Stimulated activated CD8-positive, alpha-beta memory T cell treated with anti-CD3 and anti-CD28 coated beads, Interleukin-12 subunit alpha, Interleukin-12 subunit beta, amount 100 ng/mL, for 4 hours (primary cell): Measurements from ENCODE around the gene CCL4.
"Not testable (repeated sequence)": the region's sequence is repeated elsewhere in the genome, so short reads cannot be mapped to it uniquely, and the experiment has no call there.

Experiments used
- DNase-seq: peaks from one replicate; pipeline ENCODE4 v3.0.0-alpha.2; 2020; ENCODE audit warnings: low read depth

CCL4 gene

GRCh38 chr17:36103401-36103975 is at the start of gene CCL4:
Gene CCL4, plus strand, starts transcription at chr17:36103827. Its CDS starts 79 bp downstream, at chr17:36103906.
- DNase-seq = peak; percentile 42

GRCh38 chr17:36055171-36055570 is 48.5 kb upstream of the CCL4 start:
- DNase-seq = no peak

- DNase-seq = no peak
These were observed 47.6 kb upstream of the CCL4 start for GRCh38 chr17:36055921-36056520.

GRCh38 chr17:36057911-36058310 is 45.7 kb upstream of the CCL4 start:
- no peak for DNase-seq

- no peak for DNase-seq
These were observed 44.2 kb upstream of the CCL4 start for GRCh38 chr17:36059406-36059805.

GRCh38 chr17:36060816-36061215 is 42.8 kb upstream of the CCL4 start:
- no peak for DNase-seq

- no peak for DNase-seq
These were observed 39.7 kb upstream of the CCL4 start, which contains the start of gene CCL18 for GRCh38 chr17:36063786-36064541. Gene CCL18, plus strand, starts transcription at chr17:36064272. Its CDS starts 71 bp downstream, at chr17:36064343.

GRCh38 chr17:36066365-36066985 is 37.2 kb upstream of the CCL4 start:
- no peak for DNase-seq

GRCh38 chr17:36068524-36068923 is 35.1 kb upstream of the CCL4 start:
- DNase-seq = no peak

- no peak for DNase-seq
These were observed 34.5 kb upstream of the CCL4 start for GRCh38 chr17:36069136-36069535.

- DNase-seq = no peak
These were observed 33.2 kb upstream of the CCL4 start for GRCh38 chr17:36070427-36070826.

GRCh38 chr17:36071751-36072150 is 31.9 kb upstream of the CCL4 start:
- DNase-seq = no peak

GRCh38 chr17:36072431-36073121 is 31.1 kb upstream of the CCL4 start:
- peak; percentile 53 for DNase-seq

GRCh38 chr17:36074365-36074764 is 29.3 kb upstream of the CCL4 start:
- DNase-seq = no peak

GRCh38 chr17:36081681-36082471 is 21.8 kb upstream of the CCL4 start:
- not testable (repeated sequence) for DNase-seq

GRCh38 chr17:36082482-36083120 is 21.0 kb upstream of the CCL4 start:
- peak; percentile 48 for DNase-seq

- not testable (repeated sequence) for DNase-seq
These were observed 19.9 kb upstream of the CCL4 start for GRCh38 chr17:36083691-36084090.

GRCh38 chr17:36085765-36086164 is 17.9 kb upstream of the CCL4 start:
- DNase-seq = no peak

- no peak for DNase-seq
These were observed 16.8 kb upstream of the CCL4 start for GRCh38 chr17:36086791-36087190.

GRCh38 chr17:36087471-36087870 is 16.2 kb upstream of the CCL4 start:
- not testable (repeated sequence) for DNase-seq
